ENCODE results near the gene DRP2. TPM values are rescaled to one million over a fixed set of nuclear protein-coding genes. Genes with fewer than 3 reads are reported as not detected.

Gene DRP2
- total and polyA plus RNA-seq, 9 donors = 0.34 to 2.4 (median 0.83) TPM

DNA sequence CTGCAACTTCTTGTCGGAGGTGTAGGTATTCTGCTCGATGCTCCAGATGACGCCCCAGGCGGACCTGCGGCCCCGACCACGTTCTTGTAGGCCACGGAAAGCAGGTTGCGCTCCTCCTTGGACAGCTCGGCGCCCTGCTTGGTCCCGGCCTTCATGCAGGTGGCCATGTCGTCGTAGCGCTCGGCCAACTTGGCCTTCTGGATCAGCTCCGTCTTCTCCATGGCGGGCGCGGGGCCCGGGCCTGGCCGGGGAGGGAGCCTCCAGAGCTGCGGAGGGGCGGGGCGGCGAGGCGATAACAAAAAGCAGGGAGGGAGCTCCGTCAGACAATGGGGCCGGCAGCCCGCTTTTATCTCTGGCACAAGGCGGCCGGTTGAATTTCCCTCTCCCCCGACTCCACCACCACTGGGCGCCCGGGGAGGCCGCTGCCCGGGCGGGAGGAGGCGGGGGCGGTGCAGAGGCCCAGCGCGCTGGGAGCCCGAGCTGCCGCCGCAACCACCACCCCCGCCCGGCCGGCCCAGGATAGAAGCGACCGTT lies 28.3 kb upstream of the DRP2 start:
- peak overlapping the region; percentile 8 for H3K4me3 ChIP-seq
- intact Hi-C loops (cut with DNase I) = no loop called here
- TF ChIP-seq POLR2A (IDR thresholded peaks at IDR 0.05) = no peak
- TF ChIP-seq EP300 (IDR thresholded peaks at IDR 0.05) = no peak
- TF ChIP-seq, protein P1, sequence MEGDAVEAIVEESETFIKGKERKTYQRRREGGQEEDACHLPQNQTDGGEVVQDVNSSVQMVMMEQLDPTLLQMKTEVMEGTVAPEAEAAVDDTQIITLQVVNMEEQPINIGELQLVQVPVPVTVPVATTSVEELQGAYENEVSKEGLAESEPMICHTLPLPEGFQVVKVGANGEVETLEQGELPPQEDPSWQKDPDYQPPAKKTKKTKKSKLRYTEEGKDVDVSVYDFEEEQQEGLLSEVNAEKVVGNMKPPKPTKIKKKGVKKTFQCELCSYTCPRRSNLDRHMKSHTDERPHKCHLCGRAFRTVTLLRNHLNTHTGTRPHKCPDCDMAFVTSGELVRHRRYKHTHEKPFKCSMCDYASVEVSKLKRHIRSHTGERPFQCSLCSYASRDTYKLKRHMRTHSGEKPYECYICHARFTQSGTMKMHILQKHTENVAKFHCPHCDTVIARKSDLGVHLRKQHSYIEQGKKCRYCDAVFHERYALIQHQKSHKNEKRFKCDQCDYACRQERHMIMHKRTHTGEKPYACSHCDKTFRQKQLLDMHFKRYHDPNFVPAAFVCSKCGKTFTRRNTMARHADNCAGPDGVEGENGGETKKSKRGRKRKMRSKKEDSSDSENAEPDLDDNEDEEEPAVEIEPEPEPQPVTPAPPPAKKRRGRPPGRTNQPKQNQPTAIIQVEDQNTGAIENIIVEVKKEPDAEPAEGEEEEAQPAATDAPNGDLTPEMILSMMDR (IDR thresholded peaks at IDR 0.05) = no peak
- peak; percentile 20 to 60 (median 33) for DNase-seq
- no peak overlapping the region for H3K27ac ChIP-seq
- no peaks in the 10 kb centered on the region for H3K36me3 ChIP-seq
- no peaks in the 10 kb centered on the region for H3K27me3 ChIP-seq
- WGBS, 3 donors = 26 to 52% (median 34%) methylated on average over 48 to 50 of the region's 50 CpGs
- H3K4me1 ChIP-seq (ENCODE audit: insufficient read depth) = no peaks in the 10 kb centered on the region
- no peaks in the 10 kb centered on the region for H3K9me3 ChIP-seq

GRCh38 chrX:101195442-101196173 lies 24.0 kb upstream of the DRP2 start:
- 26 to 39% (median 31%) methylated on average over 3 of the region's 3 CpGs for WGBS, 3 donors
- no peaks in the 10 kb centered on the region for H3K9me3 ChIP-seq
- TF ChIP-seq, protein P1 (IDR thresholded peaks at IDR 0.05) = no peak
- H3K36me3 ChIP-seq = no peaks in the 10 kb centered on the region
- no peaks in the 10 kb centered on the region for H3K4me1 ChIP-seq (ENCODE audit: insufficient read depth)
- intact Hi-C loops (cut with DNase I) = no loop called here
- no peaks in the 10 kb centered on the region for H3K27me3 ChIP-seq
- DNase-seq = no peak
- H3K27ac ChIP-seq = no peak overlapping the region
- no peak overlapping the region for H3K4me3 ChIP-seq

DNA sequence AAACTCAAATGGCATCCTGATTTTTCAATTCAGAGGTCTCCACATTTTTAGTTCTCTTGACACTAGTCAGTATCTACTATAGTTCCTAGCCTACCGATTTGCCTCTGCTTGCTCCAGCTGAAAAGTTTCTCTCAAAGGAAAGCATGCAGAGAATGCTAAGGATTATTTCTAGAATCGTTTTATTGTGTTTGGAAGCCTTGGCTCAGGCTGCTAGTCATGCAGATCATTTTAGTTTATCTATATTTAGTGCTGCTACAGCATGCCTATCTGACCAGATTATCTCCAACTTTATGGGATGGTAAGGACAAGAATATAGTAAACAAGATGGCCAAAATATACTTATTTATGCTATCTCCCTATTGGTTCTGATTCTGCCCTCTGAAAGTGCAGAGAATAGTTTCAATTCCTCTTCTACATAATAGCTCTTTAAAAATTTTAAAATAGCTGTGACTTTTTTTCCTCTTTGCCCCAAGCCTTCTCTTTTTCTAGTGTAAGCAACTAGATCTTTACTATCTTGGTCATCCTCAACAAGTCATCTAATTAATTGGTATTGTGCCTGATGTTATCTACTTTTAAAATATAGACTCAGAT lies 15.7 kb upstream of the DRP2 start:
- Histone ChIP-seq H3K27me3 (no peaks in the 10 kb centered on the region), H3K9me3 (no peaks in the 10 kb centered on the region), H3K27ac (no peak overlapping the region), H3K4me1 (ENCODE audit: insufficient read depth) (no peaks in the 10 kb centered on the region), H3K4me3 (no peak overlapping the region), H3K36me3 (no peaks in the 10 kb centered on the region)
- intact Hi-C loops (cut with DNase I) = no loop called here
- DNase-seq = no peak
- 16 to 22% (median 17%) methylated on average over 2 of the region's 2 CpGs for WGBS, 3 donors
- no peak for TF ChIP-seq POLR2A (IDR thresholded peaks at IDR 0.05)
- TF ChIP-seq EP300 (IDR thresholded peaks at IDR 0.05) = no peak
- TF ChIP-seq, protein P1 (IDR thresholded peaks at IDR 0.05) = no peak

DNA sequence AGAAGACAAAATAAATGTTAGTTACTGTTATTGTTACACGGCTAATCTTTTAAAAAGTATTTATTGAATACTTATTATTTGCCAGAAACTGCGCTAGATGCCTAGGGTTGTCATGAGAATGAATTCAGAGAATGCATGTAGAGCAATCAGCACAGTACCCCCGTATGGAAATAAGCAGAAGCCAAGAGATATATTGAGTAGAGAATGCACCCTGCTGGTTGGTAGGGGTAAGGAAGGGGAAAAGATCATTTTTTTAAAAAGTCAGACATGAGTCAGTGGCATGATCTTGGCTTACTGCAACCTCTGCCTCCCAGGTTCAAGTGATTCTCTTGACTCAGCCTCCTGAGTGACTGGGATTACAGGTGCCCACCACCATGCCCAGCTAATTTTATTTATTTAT lies 13.1 kb upstream of the DRP2 start:
- H3K27ac ChIP-seq = no peak overlapping the region

More for the DNA sequence above, 13.1 kb upstream of the DRP2 start:
- WGBS, 3 donors = 41 to 48% (median 46%) methylated on average over 3 of the region's 3 CpGs
- Histone ChIP-seq H3K4me3 (no peak overlapping the region), H3K4me1 (ENCODE audit: insufficient read depth) (no peaks in the 10 kb centered on the region), H3K9me3 (no peaks in the 10 kb centered on the region), H3K27me3 (no peaks in the 10 kb centered on the region), H3K36me3 (no peaks in the 10 kb centered on the region)
- intact Hi-C loops (cut with DNase I) = no loop called here
- no peak for DNase-seq
- TF ChIP-seq, protein P1 (IDR thresholded peaks at IDR 0.05) = no peak
- TF ChIP-seq EP300 (IDR thresholded peaks at IDR 0.05) (no peak), POLR2A (IDR thresholded peaks at IDR 0.05) (no peak)

All from ovary (tissue), 9 donors.